Uterus (tissue), 4 donors: ENCODE measurements around the gene PIK3R6. TPM values are rescaled to one million over a fixed set of nuclear protein-coding genes. Genes with fewer than 3 reads are reported as not detected.

Source experiments
- DNase-seq, 2 donors: peaks; one replicate each; pipeline ENCODE4 v3.0.0-alpha.2; 2019 to 2020
- H3K27ac ChIP-seq, 2 donors: fragments of 200-600 bp; sonication (generic); 1 replicate in 1 of 2; 2 replicates in 1 of 2; pipeline ENCODE4 v1.5.1; 2016 to 2018
- H3K27me3 ChIP-seq, 2 donors: fragments of 200-600 bp; sonication (generic); one replicate each; pipeline ENCODE4 v1.5.1; 2018 to 2019; ENCODE audit warnings: control low read depth in 1 of 2
- H3K36me3 ChIP-seq, 2 donors: fragments of 200-600 bp; sonication (generic); one replicate each; pipeline ENCODE4 v1.5.1; 2019; ENCODE audit warnings: control low read depth in 1 of 2
- H3K4me1 ChIP-seq, 2 donors: fragments of 200-600 bp; sonication (generic); one replicate each; pipeline ENCODE4 v1.5.1; 2018 to 2019; ENCODE audit warnings: control low read depth in 1 of 2
- H3K4me3 ChIP-seq, 2 donors: fragments of 200-600 bp; sonication (generic); 1 replicate in 1 of 2; 2 replicates in 1 of 2; pipeline ENCODE4 v1.5.1; 2018 to 2019; ENCODE audit warnings: mild to moderate bottlenecking in 1 of 2
- H3K9me3 ChIP-seq, 2 donors: fragments of 200-600 bp; sonication (generic); one replicate each; pipeline ENCODE4 v1.5.1; 2019; ENCODE audit warnings: control low read depth in 1 of 2
- POLR2A ChIP-seq, 2 donors: fragments of 450-650 bp; IDR thresholded peaks; one replicate each; pipeline ENCODE4 v1.6.1; 2016; ENCODE audit warnings: antibody characterized with exemption in 2 of 2, mild to moderate bottlenecking in 1 of 2, moderate library complexity in 1 of 2
- intact Hi-C: fragments of 100-400 bp; cut with DNase I; formaldehyde crosslinking; loops from one replicate; pipeline ENCODE4 v1.15.1; 2023; ENCODE audit warnings: low total_unique reads
- total RNA-seq, 4 donors: library from RNA; depleted of rRNA in 3 of 4; stranded (reverse); fragments of >200 nt in 3 of 4; gene quantifications; one replicate each; pipeline versions ENCODE4 v1.1.0 to v1.2.4, GENCODE V29; 2014 to 2023
- TF ChIP-seq, protein P1 (sequence below), 4 experiments: fragments of 200-600 bp in 2 of 4; fragments of 450-650 bp in 2 of 4; sonication (generic) in 2 of 4; IDR thresholded peaks; one replicate each; pipeline ENCODE4 v1.5.1; 2016 to 2019; ENCODE audit warnings: antibody characterized with exemption in 4 of 4, mild to moderate bottlenecking in 2 of 4, moderate library complexity in 1 of 4
- donor health status: DM: yes; HTN: yes; CAD: no.

Gene PIK3R6
- total RNA-seq, 4 donors from 2014 or later, result 0.34 to 24.6 (median 1.1) TPM; not detected in 1

DNA sequence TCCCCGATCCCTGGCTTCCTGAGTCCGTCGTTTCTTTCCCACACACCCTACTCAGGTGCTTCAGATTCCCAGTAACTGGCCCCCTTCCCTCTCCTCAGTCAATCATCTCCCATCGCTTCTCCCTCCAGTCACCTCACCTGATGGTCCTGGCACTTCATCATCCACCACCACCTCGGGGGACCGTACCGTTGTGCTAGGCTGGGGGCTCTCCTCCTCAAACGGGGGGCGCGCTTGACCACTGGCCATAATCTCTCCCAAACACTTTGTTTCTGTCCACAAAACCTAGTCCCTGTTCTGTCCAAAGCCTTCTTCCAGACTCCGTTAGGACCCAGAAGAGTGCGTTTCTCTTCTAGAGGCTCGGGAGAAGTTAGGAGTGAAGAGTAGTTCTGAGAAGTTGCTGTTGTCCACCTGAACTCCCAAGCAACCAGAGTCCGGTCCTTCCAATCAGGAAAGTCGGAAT is 109.3 kb downstream of the PIK3R6 start, which contains the start of gene SPDYE4:
TSS of gene SPDYE4 (minus strand) at position 410 of the 460 bp plus-strand sequence. CDS start at position 246, 164 bp downstream.
- H3K27me3 ChIP-seq, result no peaks in the 10 kb centered on the region
- no peaks in the 10 kb centered on the region for H3K9me3 ChIP-seq
- no peak for DNase-seq
- no peak within 1 kb of the TSS for H3K27ac ChIP-seq
- TF ChIP-seq POLR2A (IDR thresholded peaks at IDR 0.05), result no peak
- TF ChIP-seq, protein P1, sequence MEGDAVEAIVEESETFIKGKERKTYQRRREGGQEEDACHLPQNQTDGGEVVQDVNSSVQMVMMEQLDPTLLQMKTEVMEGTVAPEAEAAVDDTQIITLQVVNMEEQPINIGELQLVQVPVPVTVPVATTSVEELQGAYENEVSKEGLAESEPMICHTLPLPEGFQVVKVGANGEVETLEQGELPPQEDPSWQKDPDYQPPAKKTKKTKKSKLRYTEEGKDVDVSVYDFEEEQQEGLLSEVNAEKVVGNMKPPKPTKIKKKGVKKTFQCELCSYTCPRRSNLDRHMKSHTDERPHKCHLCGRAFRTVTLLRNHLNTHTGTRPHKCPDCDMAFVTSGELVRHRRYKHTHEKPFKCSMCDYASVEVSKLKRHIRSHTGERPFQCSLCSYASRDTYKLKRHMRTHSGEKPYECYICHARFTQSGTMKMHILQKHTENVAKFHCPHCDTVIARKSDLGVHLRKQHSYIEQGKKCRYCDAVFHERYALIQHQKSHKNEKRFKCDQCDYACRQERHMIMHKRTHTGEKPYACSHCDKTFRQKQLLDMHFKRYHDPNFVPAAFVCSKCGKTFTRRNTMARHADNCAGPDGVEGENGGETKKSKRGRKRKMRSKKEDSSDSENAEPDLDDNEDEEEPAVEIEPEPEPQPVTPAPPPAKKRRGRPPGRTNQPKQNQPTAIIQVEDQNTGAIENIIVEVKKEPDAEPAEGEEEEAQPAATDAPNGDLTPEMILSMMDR (IDR thresholded peaks at IDR 0.05), result no peak
- no peaks in the 10 kb centered on the region for H3K4me1 ChIP-seq
- intact Hi-C loops, result no loop called here
- no peak within 1 kb of the TSS for H3K4me3 ChIP-seq
- H3K36me3 ChIP-seq, result no peaks in the 10 kb centered on the region

DNA sequence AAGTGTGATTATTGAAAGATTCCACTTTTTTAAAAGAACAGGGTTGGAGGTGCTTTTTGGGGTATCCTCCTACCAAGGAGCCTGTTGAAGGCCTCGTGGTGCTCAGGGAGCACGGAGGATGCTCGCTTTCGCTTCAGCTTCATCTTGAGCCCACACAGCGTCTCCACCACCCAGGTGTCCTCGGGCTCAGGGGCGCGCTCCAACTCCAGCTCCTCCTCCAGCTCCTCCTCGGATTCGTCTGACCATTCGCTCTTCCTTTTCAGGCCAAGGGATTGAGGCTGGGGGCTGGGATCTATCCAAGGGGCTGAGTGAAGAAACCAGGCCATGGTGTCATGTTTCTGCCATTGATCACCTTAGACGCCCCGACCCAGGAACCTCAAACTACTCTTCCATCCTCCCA is 110.3 kb downstream of the PIK3R6 start:
- Histone ChIP-seq H3K4me3 (no peak overlapping the region), H3K9me3 (no peaks in the 10 kb centered on the region), H3K27me3 (no peaks in the 10 kb centered on the region), H3K4me1 (no peaks in the 10 kb centered on the region), H3K36me3 (no peaks in the 10 kb centered on the region), H3K27ac (no peak overlapping the region)
- intact Hi-C loops, result no loop called here
- no peak for DNase-seq
- no peak for TF ChIP-seq POLR2A (IDR thresholded peaks at IDR 0.05)
- TF ChIP-seq, protein P1 (IDR thresholded peaks at IDR 0.05), result no peak

DNA sequence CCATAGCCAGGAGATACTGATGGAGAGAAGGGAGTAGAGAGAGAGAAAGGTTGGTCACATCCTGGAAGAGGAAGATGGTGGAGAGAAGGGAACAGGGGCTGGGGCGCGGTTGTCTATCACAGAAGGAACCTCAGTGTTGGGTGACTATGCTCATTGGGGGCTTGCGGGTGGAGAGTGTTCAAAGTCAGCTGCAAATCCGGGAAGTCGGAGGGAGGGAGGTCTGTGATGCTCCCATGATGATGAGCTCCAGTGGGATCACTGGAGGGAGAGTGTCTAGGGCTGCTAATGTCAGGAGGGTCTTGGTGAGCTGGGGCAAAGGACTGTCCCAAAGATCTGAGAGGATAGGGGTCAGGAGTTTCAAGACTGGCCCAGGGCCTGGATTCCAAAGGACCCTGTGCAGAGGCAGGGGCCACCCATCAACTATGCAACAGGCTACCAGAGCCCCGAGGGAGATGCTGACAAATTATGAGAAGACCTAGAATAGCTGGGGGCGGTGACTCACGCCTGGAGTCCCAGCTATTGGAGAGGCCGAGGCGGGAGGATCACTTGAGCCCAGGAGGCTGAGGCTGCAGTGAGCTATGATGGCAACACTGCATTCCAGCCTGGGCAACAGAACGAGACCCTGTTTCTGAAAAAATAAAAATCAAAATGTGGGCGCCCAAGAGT is 111.8 kb downstream of the PIK3R6 start:
- Histone ChIP-seq H3K9me3 (no peaks in the 10 kb centered on the region), H3K36me3 (no peaks in the 10 kb centered on the region), H3K27me3 (no peaks in the 10 kb centered on the region), H3K4me1 (no peaks in the 10 kb centered on the region), H3K27ac (no peak overlapping the region), H3K4me3 (no peak overlapping the region)
- intact Hi-C loops, result no loop called here
- no peak for DNase-seq
- TF ChIP-seq, protein P1 (IDR thresholded peaks at IDR 0.05), result no peak
- no peak for TF ChIP-seq POLR2A (IDR thresholded peaks at IDR 0.05)

DNA sequence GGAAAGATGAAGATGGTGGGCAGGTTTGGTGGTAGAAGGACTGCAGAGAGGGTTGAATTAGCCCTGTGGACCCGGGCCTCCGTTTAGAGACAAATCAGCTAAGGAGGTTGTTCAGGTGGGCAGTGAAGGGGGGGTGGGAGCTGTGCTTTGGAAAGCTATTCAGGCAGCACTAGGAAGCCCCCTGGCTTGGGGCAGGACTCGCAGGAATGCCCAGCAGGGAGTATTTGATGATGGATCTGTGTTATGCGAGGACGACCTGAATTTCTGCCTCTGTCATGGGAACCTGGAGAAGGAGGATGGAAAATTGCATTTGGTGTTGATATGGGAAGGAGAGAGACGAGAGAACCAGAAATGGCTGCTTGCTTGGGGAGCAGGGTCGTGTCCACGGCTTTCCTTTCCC is 112.6 kb downstream of the PIK3R6 start:
- H3K36me3 ChIP-seq, result no peaks in the 10 kb centered on the region
- no peak overlapping the region for H3K4me3 ChIP-seq
- intact Hi-C loops, result no loop called here
- no peaks in the 10 kb centered on the region for H3K27me3 ChIP-seq
- DNase-seq, result no peak
- no peaks in the 10 kb centered on the region for H3K4me1 ChIP-seq
- TF ChIP-seq, protein P1 (IDR thresholded peaks at IDR 0.05), result no peak
- TF ChIP-seq POLR2A (IDR thresholded peaks at IDR 0.05), result no peak
- no peaks in the 10 kb centered on the region for H3K9me3 ChIP-seq
- no peak overlapping the region for H3K27ac ChIP-seq

DNA sequence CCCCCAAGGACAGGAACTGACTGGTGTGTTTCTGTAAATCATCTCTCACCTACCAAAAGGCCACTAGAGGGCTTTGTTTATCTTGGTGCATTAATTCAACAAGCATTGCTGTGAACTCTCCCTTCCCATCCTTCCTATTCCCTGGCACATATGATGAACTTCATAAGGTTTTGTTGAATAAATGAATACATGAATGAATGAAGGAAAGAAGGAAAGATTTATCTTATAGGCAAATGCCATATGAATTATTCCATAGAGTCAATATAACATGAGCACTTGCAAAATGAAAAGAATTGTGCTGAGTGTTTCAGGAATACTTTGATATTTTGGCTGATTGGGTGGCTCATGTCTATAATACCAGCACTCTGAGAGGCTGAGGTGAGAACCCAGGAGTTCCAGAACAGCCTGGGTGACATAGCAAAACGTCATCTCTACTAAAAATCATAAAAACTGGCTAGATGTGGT is 113.5 kb downstream of the PIK3R6 start:
- no peak for DNase-seq
- H3K36me3 ChIP-seq, result no peaks in the 10 kb centered on the region
- no peak overlapping the region for H3K4me3 ChIP-seq
- H3K27me3 ChIP-seq, result no peaks in the 10 kb centered on the region
- no peak overlapping the region for H3K27ac ChIP-seq
- H3K4me1 ChIP-seq, result no peaks in the 10 kb centered on the region
- intact Hi-C loops, result no loop called here
- TF ChIP-seq POLR2A (IDR thresholded peaks at IDR 0.05), result no peak
- TF ChIP-seq, protein P1 (IDR thresholded peaks at IDR 0.05), result no peak
- H3K9me3 ChIP-seq, result no peaks in the 10 kb centered on the region
